Gastroesophageal sphincter (tissue), 3 donors: Measurements from ENCODE around the gene SIPA1L3.

Experiments used
- CTCF ChIP-seq, 4 experiments: fragments of 200-600 bp in 2 of 4; fragments of 450-650 bp in 2 of 4; sonication (generic) in 1 of 4; IDR thresholded peaks; one replicate each; pipeline ENCODE4 v1.5.1; 2017 to 2019; ENCODE audit warnings: antibody characterized with exemption in 4 of 4, mild to moderate bottlenecking in 2 of 4, moderate library complexity in 2 of 4
- POLR2A ChIP-seq, 2 donors: fragments of 450-650 bp; IDR thresholded peaks; one replicate each; pipeline ENCODE4 v1.6.1; 2017; ENCODE audit warnings: antibody characterized with exemption in 2 of 2, mild to moderate bottlenecking in 2 of 2, moderate library complexity in 1 of 2

- TF ChIP-seq CTCF (IDR thresholded peaks at IDR 0.05) (no peak), POLR2A (IDR thresholded peaks at IDR 0.05) (no peak)
Measured at GRCh38 chr19:37975596-37976515, 68.8 kb downstream of the SIPA1L3 start.
